ENCODE results near the gene KIF19. TPM values are rescaled to one million over a fixed set of nuclear protein-coding genes. Genes with fewer than 3 reads are reported as not detected.
"Not testable (repeated sequence)": the region's sequence is repeated elsewhere in the genome, so short reads cannot be mapped to it uniquely, and the experiment has no call there.

Gene KIF19
- total RNA-seq, 2 donors from 2014 or later: 0.27 to 2.4 TPM

- no peaks in the 10 kb centered on the region for H3K36me3 Mint-ChIP-seq (ENCODE audit: low read depth)
- H3K27ac ChIP-seq (ENCODE audit: low read depth, low read length): peak overlapping the region; percentile 79
- no peak for TF ChIP-seq CTCF (conservative IDR thresholded peaks at IDR 0.05)
- H3K4me1 Mint-ChIP-seq: peaks cover 7% of the 10 kb centered on the region
- H3K9ac ChIP-seq (ENCODE audit: extremely low read depth, low read length, poor library complexity, severe bottlenecking): no peak overlapping the region
- H3K36me3 ChIP-seq (ENCODE audit: control insufficient read depth, insufficient read depth, low read length): no peaks in the 10 kb centered on the region
- WGBS, 2 experiments (ENCODE audit: insufficient coverage in 1 of 2, insufficient read length in 1 of 2): 72 to 86% methylated on average over 1 of the region's 1 CpG
- H3K4me3 Mint-ChIP-seq: no peak overlapping the region
- H3K4me1 ChIP-seq (ENCODE audit: control insufficient read depth, insufficient read depth, low read length): no peaks in the 10 kb centered on the region
- no peaks in the 10 kb centered on the region for H3K9me3 Mint-ChIP-seq
- H3K9me3 ChIP-seq (ENCODE audit: control insufficient read depth, low read length): no peaks in the 10 kb centered on the region
- DNase-seq: no peak
- H3K27me3 Mint-ChIP-seq (ENCODE audit: insufficient read depth): peaks cover 29% of the 10 kb centered on the region
- peaks cover 20% of the 10 kb centered on the region for H3K27me3 ChIP-seq (ENCODE audit: control insufficient read depth, insufficient read depth, low read length, poor library complexity, severe bottlenecking)
- no peak overlapping the region for H3K27ac Mint-ChIP-seq
- no peak overlapping the region for H3K4me3 ChIP-seq (ENCODE audit: low read length)
Observed at GRCh38 chr17:74277935-74278334, 48.1 kb upstream of the KIF19 start.

- H3K4me1 Mint-ChIP-seq, H3K4me3 Mint-ChIP-seq: not testable (repeated sequence)
Observed at GRCh38 chr17:74279617-74280016, 46.4 kb upstream of the KIF19 start.

GRCh38 chr17:74280093-74280513 lies 45.9 kb upstream of the KIF19 start:
- H3K36me3 Mint-ChIP-seq (ENCODE audit: low read depth): no peaks in the 10 kb centered on the region
- no peaks in the 10 kb centered on the region for H3K36me3 ChIP-seq (ENCODE audit: control insufficient read depth, insufficient read depth, low read length)
- H3K27ac Mint-ChIP-seq: no peak overlapping the region
- H3K27me3 Mint-ChIP-seq (ENCODE audit: insufficient read depth): peaks cover 12% of the 10 kb centered on the region
- no peak overlapping the region for H3K27ac ChIP-seq (ENCODE audit: low read depth, low read length)
- H3K9me3 ChIP-seq (ENCODE audit: control insufficient read depth, low read length): no peaks in the 10 kb centered on the region
- 87 to 90% methylated on average over 7 to 9 of the region's 9 CpGs for WGBS, 2 experiments (ENCODE audit: insufficient coverage in 1 of 2, insufficient read length in 1 of 2)
- H3K9ac ChIP-seq (ENCODE audit: extremely low read depth, low read length, poor library complexity, severe bottlenecking): no peak overlapping the region
- TF ChIP-seq CTCF (conservative IDR thresholded peaks at IDR 0.05): no peak
- H3K4me1 ChIP-seq (ENCODE audit: control insufficient read depth, insufficient read depth, low read length): no peaks in the 10 kb centered on the region
- H3K4me3 Mint-ChIP-seq: no peak overlapping the region
- peaks cover 2% of the 10 kb centered on the region for H3K27me3 ChIP-seq (ENCODE audit: control insufficient read depth, insufficient read depth, low read length, poor library complexity, severe bottlenecking)
- H3K4me3 ChIP-seq (ENCODE audit: low read length): no peak overlapping the region
- peaks cover 2% of the 10 kb centered on the region for H3K4me1 Mint-ChIP-seq
- no peaks in the 10 kb centered on the region for H3K9me3 Mint-ChIP-seq
- DNase-seq: no peak

More at GRCh38 chr17:74279617-74280016, 46.4 kb upstream of the KIF19 start:
- 90 to 92% methylated on average over 7 of the region's 7 CpGs for WGBS, 2 experiments (ENCODE audit: insufficient coverage in 1 of 2, insufficient read length in 1 of 2)
- H3K27ac ChIP-seq (ENCODE audit: low read depth, low read length); H3K4me1 ChIP-seq (ENCODE audit: control insufficient read depth, insufficient read depth, low read length); H3K36me3 ChIP-seq (ENCODE audit: control insufficient read depth, insufficient read depth, low read length); H3K9ac ChIP-seq (ENCODE audit: extremely low read depth, low read length, poor library complexity, severe bottlenecking); H3K9me3 ChIP-seq (ENCODE audit: control insufficient read depth, low read length); DNase-seq; H3K4me3 ChIP-seq (ENCODE audit: low read length); H3K9me3 Mint-ChIP-seq; H3K36me3 Mint-ChIP-seq (ENCODE audit: low read depth); H3K27ac Mint-ChIP-seq; H3K27me3 ChIP-seq (ENCODE audit: control insufficient read depth, insufficient read depth, low read length, poor library complexity, severe bottlenecking): not testable (repeated sequence)
- peaks cover 17% of the 10 kb centered on the region for H3K27me3 Mint-ChIP-seq (ENCODE audit: insufficient read depth)

GRCh38 chr17:74281799-74282198 lies 44.2 kb upstream of the KIF19 start:
- Histone ChIP-seq H3K4me3 (ENCODE audit: low read length) (no peak overlapping the region), H3K9ac (ENCODE audit: extremely low read depth, low read length, poor library complexity, severe bottlenecking) (no peak overlapping the region), H3K9me3 (ENCODE audit: control insufficient read depth, low read length) (no peaks in the 10 kb centered on the region), H3K27ac (ENCODE audit: low read depth, low read length) (no peak overlapping the region), H3K36me3 (ENCODE audit: control insufficient read depth, insufficient read depth, low read length) (no peaks in the 10 kb centered on the region), H3K27me3 (ENCODE audit: control insufficient read depth, insufficient read depth, low read length, poor library complexity, severe bottlenecking) (no peaks in the 10 kb centered on the region), H3K4me1 (ENCODE audit: control insufficient read depth, insufficient read depth, low read length) (no peaks in the 10 kb centered on the region)
- TF ChIP-seq CTCF (conservative IDR thresholded peaks at IDR 0.05): no peak
- DNase-seq: no peak
- 95 to 96% methylated on average over 9 to 20 of the region's 20 CpGs for WGBS, 2 experiments (ENCODE audit: insufficient coverage in 1 of 2, insufficient read length in 1 of 2)
- Mint-ChIP-seq H3K27ac (no peak overlapping the region), H3K27me3 (ENCODE audit: insufficient read depth) (no peaks in the 10 kb centered on the region), H3K4me1 (peaks cover 2% of the 10 kb centered on the region), H3K9me3 (no peaks in the 10 kb centered on the region), H3K4me3 (no peak overlapping the region), H3K36me3 (ENCODE audit: low read depth) (no peaks in the 10 kb centered on the region)

GRCh38 chr17:74282274-74282586 lies 43.8 kb upstream of the KIF19 start:
- H3K36me3 ChIP-seq (ENCODE audit: control insufficient read depth, insufficient read depth, low read length); H3K4me3 ChIP-seq (ENCODE audit: low read length); DNase-seq; H3K27ac Mint-ChIP-seq; H3K27me3 ChIP-seq (ENCODE audit: control insufficient read depth, insufficient read depth, low read length, poor library complexity, severe bottlenecking); H3K27me3 Mint-ChIP-seq (ENCODE audit: insufficient read depth); H3K36me3 Mint-ChIP-seq (ENCODE audit: low read depth); H3K27ac ChIP-seq (ENCODE audit: low read depth, low read length); H3K4me3 Mint-ChIP-seq; H3K4me1 ChIP-seq (ENCODE audit: control insufficient read depth, insufficient read depth, low read length); H3K4me1 Mint-ChIP-seq; H3K9ac ChIP-seq (ENCODE audit: extremely low read depth, low read length, poor library complexity, severe bottlenecking); H3K9me3 ChIP-seq (ENCODE audit: control insufficient read depth, low read length); H3K9me3 Mint-ChIP-seq: not testable (repeated sequence)
- WGBS, 2 experiments (ENCODE audit: insufficient coverage in 1 of 2, insufficient read length in 1 of 2): 92 to 93% methylated on average over 4 of the region's 4 CpGs

All from endodermal cell (in vitro differentiated cells).